Upper lobe of left lung (tissue), 6 donors: ENCODE measurements around the gene EIPR1. TPM values are rescaled to one million over a fixed set of nuclear protein-coding genes. Genes with fewer than 3 reads are reported as not detected.

Source experiments
- ATAC-seq, 2 donors: fragments of 200-7000 bp; cut with Tn5 transposase; one replicate each; pipeline ENCODE4 v1.9.1; 2022; ENCODE audit warnings: mild to moderate bottlenecking in 2 of 2, moderate library complexity in 2 of 2; ENCODE audit not compliant: low FRiP score in 2 of 2
- DNase-seq, 2 donors: peaks; one replicate each; pipeline ENCODE4 v3.0.0-alpha.2; 2019 to 2020
- H3K27ac ChIP-seq, 4 donors: fragments of 200-600 bp; sonication (generic); one replicate each; pipeline ENCODE4 v1.5.1; 2016 to 2019
- H3K27me3 ChIP-seq, 4 donors: fragments of 200-600 bp; sonication (generic); one replicate each; pipeline ENCODE4 v1.5.1; 2017 to 2019
- H3K36me3 ChIP-seq, 4 donors: fragments of 200-600 bp; sonication (generic); one replicate each; pipeline ENCODE4 v1.5.1; 2016 to 2019
- H3K4me1 ChIP-seq, 4 donors: fragments of 200-600 bp; sonication (generic); one replicate each; pipeline ENCODE4 v1.5.1; 2018 to 2019
- H3K4me3 ChIP-seq, 4 donors: fragments of 200-600 bp; sonication (generic); one replicate each; pipeline ENCODE4 v1.5.1; 2017 to 2019; ENCODE audit warnings: mild to moderate bottlenecking in 2 of 4, moderate library complexity in 1 of 4
- H3K9me3 ChIP-seq, 4 donors: fragments of 200-600 bp; sonication (generic); one replicate each; pipeline ENCODE4 v1.5.1; 2018 to 2019
- CTCF ChIP-seq, 6 experiments: fragments of 450-650 bp in 4 of 6; fragments of 200-600 bp in 2 of 6; sonication (generic) in 2 of 6; IDR thresholded peaks; one replicate each; pipeline ENCODE4 v1.5.1; 2016 to 2019; ENCODE audit warnings: antibody characterized with exemption in 6 of 6
- EP300 ChIP-seq, 4 donors: sonication (generic); formaldehyde crosslinking; IDR thresholded peaks; one replicate each; pipeline ENCODE4 v1.5.1; 2017; ENCODE audit warnings: antibody characterized with exemption in 4 of 4, control low read depth in 2 of 4
- POLR2A ChIP-seq, 4 donors: fragments of 450-650 bp; IDR thresholded peaks; one replicate each; pipeline ENCODE4 v1.5.1; 2016 to 2017; ENCODE audit warnings: antibody characterized with exemption in 4 of 4, mild to moderate bottlenecking in 2 of 4
- POLR2AphosphoS5 ChIP-seq, 2 donors: sonication (generic); formaldehyde crosslinking; IDR thresholded peaks; one replicate each; pipeline ENCODE4 v1.5.1; 2017; ENCODE audit warnings: antibody characterized with exemption in 2 of 2
- WGBS, 2 donors: methylation state at CpG; one replicate each; pipeline ENCODE4 v1.1.5; 2017 to 2018; 5-methylcytosine and 5-hydroxymethylcytosine counted together
- total RNA-seq, 6 donors: library from RNA; depleted of rRNA in 4 of 6; stranded (reverse); fragments of >200 nt in 4 of 6; gene quantifications; one replicate each; pipeline versions ENCODE4 v1.1.0 to v1.2.1, GENCODE V29; 2016 to 2021
- donor health status: DM: no; HTN: no; CAD: no; lungs with moderate emphysema.
- donor health status: DM: no; HTN: yes; CAD: no; lungs with severe emphysema.

The EIPR1 gene
- total RNA-seq, 6 donors from 2014 or later: 17.6 to 39.8 (median 23.6) TPM

- ATAC-seq (no peak), DNase-seq (no peak)
- Histone ChIP-seq H3K9me3 (no peaks in the 10 kb centered on the region), H3K36me3 (peaks cover 0 to 9% (median 1%) of the 10 kb centered on the region in 4 donors), H3K4me1 (no peaks in the 10 kb centered on the region), H3K4me3 (no peak overlapping the region), H3K27ac (no peak overlapping the region), H3K27me3 (no peaks in the 10 kb centered on the region)
- no peak for TF ChIP-seq POLR2AphosphoS5 (IDR thresholded peaks at IDR 0.05)
- TF ChIP-seq CTCF (IDR thresholded peaks at IDR 0.05): no peak
- no peak for TF ChIP-seq EP300 (IDR thresholded peaks at IDR 0.05)
- TF ChIP-seq POLR2A (IDR thresholded peaks at IDR 0.05): no peak
- 97% methylated on average over 12 to 16 of the region's 17 CpGs for WGBS, 2 donors
Measured at GRCh38 chr2:3321825-3322224, 55.8 kb downstream of the EIPR1 start.

- H3K4me3 ChIP-seq: no peak overlapping the region
- no peak overlapping the region for H3K27ac ChIP-seq
- 72 to 75% methylated on average over 16 of the region's 16 CpGs for WGBS, 2 donors
- H3K27me3 ChIP-seq: no peaks in the 10 kb centered on the region
- no peaks in the 10 kb centered on the region for H3K4me1 ChIP-seq
- DNase-seq: no peak
- H3K9me3 ChIP-seq: no peaks in the 10 kb centered on the region
- no peak for ATAC-seq
- no peak for TF ChIP-seq POLR2AphosphoS5 (IDR thresholded peaks at IDR 0.05)
- TF ChIP-seq POLR2A (IDR thresholded peaks at IDR 0.05): no peak
- TF ChIP-seq EP300 (IDR thresholded peaks at IDR 0.05): no peak
- TF ChIP-seq CTCF (IDR thresholded peaks at IDR 0.05): no peak
- H3K36me3 ChIP-seq: peaks cover 0 to 9% (median 1%) of the 10 kb centered on the region in 4 donors
Measured at GRCh38 chr2:3320910-3321605, 56.6 kb downstream of the EIPR1 start.

- WGBS, 2 donors: 88 to 91% methylated on average over 17 to 18 of the region's 26 CpGs
Measured at GRCh38 chr2:3319745-3320566, 57.7 kb downstream of the EIPR1 start.

GRCh38 chr2:3319134-3319533, 58.5 kb downstream of the EIPR1 start:
- TF ChIP-seq EP300 (IDR thresholded peaks at IDR 0.05): no peak
- no peak for TF ChIP-seq CTCF (IDR thresholded peaks at IDR 0.05)
- no peak for TF ChIP-seq POLR2A (IDR thresholded peaks at IDR 0.05)
- H3K36me3 ChIP-seq: peaks cover 0 to 9% (median 1%) of the 10 kb centered on the region in 4 donors
- no peak overlapping the region for H3K27ac ChIP-seq
- no peak for DNase-seq
- no peaks in the 10 kb centered on the region for H3K27me3 ChIP-seq
- no peaks in the 10 kb centered on the region for H3K4me1 ChIP-seq
- no peak overlapping the region for H3K4me3 ChIP-seq
- H3K9me3 ChIP-seq: no peaks in the 10 kb centered on the region
- no peak for ATAC-seq
- 92 to 96% methylated on average over 13 of the region's 13 CpGs for WGBS, 2 donors

More at GRCh38 chr2:3319745-3320566, 57.7 kb downstream of the EIPR1 start:
- H3K27me3 ChIP-seq: no peaks in the 10 kb centered on the region
- no peak overlapping the region for H3K4me3 ChIP-seq
- DNase-seq: no peak
- TF ChIP-seq POLR2AphosphoS5 (IDR thresholded peaks at IDR 0.05) (no peak), CTCF (IDR thresholded peaks at IDR 0.05) (no peak)
- H3K27ac ChIP-seq: no peak overlapping the region
- no peak for ATAC-seq
- H3K9me3 ChIP-seq: no peaks in the 10 kb centered on the region
- H3K4me1 ChIP-seq: no peaks in the 10 kb centered on the region
- peaks cover 0 to 9% (median 1%) of the 10 kb centered on the region in 4 donors for H3K36me3 ChIP-seq
